Thyroid gland (tissue), 4 donors: ENCODE data around the gene HBA2.
"Not testable (repeated sequence)": the region's sequence is repeated elsewhere in the genome, so short reads cannot be mapped to it uniquely, and the experiment has no call there.

Experiments used
- POLR2A ChIP-seq, 2 donors: fragments of 450-650 bp; IDR thresholded peaks; one replicate each; pipeline ENCODE4 v1.6.1; 2017; ENCODE audit warnings: antibody characterized with exemption in 2 of 2, mild to moderate bottlenecking in 2 of 2, moderate library complexity in 1 of 2
- TF ChIP-seq, protein P1 (sequence below), 6 experiments: fragments of 200-600 bp in 3 of 6; fragments of 450-650 bp in 3 of 6; sonication (generic) in 3 of 6; IDR thresholded peaks; one replicate each; pipeline ENCODE4 v1.5.1; 2016 to 2019; ENCODE audit warnings: antibody characterized with exemption in 6 of 6, mild to moderate bottlenecking in 2 of 6, inconsistent platforms in 1 of 6, moderate library complexity in 1 of 6

DNA sequence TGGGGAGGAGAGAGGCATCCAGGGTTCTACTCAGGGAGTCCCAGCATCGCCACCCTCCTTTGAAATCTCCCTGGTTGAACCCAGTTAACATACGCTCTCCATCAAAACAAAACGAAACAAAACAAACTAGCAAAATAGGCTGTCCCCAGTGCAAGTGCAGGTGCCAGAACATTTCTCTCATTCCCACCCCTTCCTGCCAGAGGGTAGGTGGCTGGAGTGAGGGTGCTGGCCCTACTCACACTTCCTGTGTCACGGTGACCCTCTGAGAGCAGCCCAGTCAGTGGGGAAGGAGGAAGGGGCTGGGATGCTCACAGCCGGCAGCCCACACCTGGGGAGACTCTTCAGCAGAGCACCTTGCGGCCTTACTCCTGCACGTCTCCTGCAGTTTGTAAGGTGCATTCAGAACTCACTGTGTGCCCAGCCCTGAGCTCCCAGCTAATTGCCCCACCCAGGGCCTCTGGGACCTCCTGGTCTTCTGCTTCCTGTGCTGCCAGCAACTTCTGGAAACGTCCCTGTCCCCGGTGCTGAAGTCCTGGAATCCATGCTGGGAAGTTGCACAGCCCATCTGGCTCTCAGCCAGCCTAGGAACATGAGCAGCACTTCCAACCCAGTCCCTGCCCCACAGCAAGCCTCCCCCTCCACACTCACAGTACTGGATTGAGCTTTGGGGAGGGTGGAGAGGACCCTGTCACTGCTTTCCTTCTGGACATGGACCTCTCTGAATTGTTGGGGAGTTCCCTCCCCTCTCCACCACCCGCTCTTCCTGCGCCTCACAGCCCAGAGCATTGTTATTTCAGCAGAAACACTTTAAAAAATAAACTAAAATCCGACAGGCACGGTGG lies 1.5 kb downstream of the HBA2 start:
- TF ChIP-seq, protein P1, sequence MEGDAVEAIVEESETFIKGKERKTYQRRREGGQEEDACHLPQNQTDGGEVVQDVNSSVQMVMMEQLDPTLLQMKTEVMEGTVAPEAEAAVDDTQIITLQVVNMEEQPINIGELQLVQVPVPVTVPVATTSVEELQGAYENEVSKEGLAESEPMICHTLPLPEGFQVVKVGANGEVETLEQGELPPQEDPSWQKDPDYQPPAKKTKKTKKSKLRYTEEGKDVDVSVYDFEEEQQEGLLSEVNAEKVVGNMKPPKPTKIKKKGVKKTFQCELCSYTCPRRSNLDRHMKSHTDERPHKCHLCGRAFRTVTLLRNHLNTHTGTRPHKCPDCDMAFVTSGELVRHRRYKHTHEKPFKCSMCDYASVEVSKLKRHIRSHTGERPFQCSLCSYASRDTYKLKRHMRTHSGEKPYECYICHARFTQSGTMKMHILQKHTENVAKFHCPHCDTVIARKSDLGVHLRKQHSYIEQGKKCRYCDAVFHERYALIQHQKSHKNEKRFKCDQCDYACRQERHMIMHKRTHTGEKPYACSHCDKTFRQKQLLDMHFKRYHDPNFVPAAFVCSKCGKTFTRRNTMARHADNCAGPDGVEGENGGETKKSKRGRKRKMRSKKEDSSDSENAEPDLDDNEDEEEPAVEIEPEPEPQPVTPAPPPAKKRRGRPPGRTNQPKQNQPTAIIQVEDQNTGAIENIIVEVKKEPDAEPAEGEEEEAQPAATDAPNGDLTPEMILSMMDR (IDR thresholded peaks at IDR 0.05): not testable (repeated sequence)
- not testable (repeated sequence) for TF ChIP-seq POLR2A (IDR thresholded peaks at IDR 0.05)
